GM19467 (cell line): ENCODE results near the gene PKP3.
"Not testable (repeated sequence)": the region's sequence is repeated elsewhere in the genome, so short reads cannot be mapped to it uniquely, and the experiment has no call there.

Experiments
- ATAC-seq: cut with Tn5 transposase; IDR thresholded peaks from one replicate; pipeline ENCODE4 v1.9.1; 2021; ENCODE audit warnings: mild to moderate bottlenecking, moderate library complexity; ENCODE audit not compliant: unreplicated experiment

PKP3 gene

DNA sequence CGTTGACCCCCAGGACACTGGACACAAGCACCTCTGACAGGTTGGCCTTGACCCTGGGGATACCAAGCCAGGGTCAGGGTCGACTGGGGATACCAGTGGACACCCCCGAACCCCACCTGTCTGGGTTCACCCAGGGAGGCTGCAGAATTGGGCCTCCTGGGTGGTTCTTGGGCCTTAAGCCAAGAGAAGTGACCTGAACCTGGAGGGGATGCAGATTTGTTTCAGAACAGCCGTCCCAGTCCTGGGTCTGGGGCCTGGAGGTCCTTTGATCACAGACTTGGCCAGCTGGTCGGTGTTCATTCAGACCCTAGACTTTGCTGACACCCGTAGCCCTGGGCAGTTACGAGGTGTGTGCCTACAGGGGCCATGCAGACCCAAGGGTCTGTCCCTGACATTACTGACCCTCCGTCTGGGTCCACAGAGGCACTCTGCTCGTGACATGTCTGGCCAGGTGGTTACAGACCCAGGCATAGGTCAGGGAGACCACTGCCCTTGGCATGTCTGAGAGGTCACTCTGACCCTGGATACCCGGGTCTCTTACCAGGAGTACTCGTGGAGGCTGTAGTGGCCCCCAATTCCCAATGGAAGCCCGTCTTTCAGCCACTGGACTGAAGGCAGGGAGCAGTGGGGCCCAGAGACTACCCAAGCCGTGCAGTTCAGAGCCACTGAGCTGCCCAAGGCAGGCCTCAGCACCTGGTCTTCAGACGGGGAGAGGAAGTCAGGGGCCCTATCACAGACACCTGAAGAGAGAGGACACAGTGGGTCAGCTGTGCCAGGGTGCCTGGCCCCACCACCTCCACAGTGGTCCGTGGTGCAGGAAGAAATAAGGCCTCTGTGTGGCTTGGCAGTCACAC, 14.4 kb downstream of the PKP3 start:
- ATAC-seq = no peak

DNA sequence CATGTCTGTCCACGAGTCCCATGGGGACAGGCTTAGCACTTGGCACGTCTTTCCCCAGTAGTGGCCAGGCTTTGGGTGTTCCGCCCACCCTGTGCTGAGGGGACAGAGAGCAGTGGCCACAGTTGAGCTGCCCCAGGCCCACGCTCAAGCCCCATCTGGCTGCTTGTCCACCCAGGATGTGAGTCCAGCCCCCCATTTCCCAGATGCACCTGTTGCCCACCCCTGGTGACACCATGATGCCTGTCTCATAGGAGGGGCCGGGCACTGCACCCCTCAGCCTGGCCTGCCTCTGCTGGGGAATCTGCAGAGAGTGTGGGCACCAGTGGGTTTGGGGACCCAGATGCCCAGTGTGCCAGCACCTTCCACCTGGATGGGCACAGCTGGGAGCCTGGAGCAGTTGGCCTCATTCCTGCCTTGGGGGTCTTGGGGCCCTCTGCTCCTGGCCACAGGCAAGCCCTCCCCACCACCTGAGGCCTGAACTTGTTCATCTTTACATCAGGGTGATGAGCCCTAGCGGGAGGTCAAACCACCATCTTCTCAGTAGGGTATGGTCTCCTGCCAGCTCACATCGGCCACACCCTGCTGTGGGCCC, 15.1 kb downstream of the PKP3 start:
- ATAC-seq = no peak

DNA sequence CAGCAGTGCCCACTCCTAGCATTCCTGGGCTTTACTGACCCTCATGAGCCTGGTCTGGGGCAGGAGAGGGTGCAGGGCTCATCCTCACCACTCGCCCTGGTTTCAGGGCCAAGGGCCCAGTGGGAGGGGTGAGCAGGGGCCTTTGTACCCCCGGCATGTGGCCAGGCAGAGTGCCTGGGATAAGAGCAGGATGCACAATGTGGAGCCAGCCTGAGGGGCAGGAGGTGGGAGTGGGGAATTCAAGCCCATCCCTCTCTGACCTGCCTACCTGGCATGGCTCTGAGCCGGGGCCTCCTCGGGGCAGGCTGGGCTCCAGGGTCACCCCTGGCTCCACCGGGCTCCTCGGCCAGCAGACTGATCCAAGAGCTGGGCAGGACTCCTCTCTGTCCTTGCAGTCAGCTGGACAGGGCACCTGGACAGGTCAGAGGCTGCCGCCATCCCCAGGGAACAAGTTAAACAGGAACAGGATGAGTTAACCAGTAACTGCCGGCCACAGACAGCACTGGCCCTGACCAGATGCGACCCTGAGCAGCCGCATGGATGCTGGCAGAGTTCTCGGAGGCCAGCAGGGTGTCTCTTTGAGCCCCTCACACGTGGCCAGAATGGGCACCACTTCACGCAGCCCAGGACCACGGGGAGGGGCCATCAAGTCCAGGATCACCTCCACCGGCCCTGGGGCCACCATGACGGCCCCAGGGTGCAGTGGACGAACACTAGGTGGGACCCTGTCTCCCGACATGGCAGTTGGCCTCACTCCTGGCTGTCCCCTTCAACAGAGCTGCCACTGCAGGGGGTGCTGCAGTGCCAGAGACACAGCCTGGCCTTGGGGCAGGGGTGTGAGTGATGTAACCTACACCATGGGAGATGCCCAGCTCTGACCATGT, 15.8 kb downstream of the PKP3 start:
- no peak for ATAC-seq

DNA sequence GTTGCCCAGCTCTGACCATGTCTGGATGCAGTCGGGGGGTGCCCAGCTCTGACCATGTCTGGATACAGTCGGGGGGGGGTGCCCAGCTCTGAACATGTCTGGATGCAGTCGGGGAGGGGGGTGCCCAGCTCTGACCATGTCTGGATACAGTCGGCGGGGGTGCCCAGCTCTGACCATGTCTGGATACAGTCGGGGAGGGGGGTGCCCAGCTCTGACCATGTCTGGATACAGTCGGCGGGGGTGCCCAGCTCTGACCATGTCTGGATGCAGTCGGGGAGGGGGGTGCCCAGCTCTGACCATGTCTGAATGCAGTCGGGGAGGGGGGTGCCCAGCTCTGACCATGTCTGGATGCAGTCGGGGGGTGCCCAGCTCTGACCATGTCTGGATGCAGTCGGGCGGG, 16.7 kb downstream of the PKP3 start:
- ATAC-seq = not testable (repeated sequence)

DNA sequence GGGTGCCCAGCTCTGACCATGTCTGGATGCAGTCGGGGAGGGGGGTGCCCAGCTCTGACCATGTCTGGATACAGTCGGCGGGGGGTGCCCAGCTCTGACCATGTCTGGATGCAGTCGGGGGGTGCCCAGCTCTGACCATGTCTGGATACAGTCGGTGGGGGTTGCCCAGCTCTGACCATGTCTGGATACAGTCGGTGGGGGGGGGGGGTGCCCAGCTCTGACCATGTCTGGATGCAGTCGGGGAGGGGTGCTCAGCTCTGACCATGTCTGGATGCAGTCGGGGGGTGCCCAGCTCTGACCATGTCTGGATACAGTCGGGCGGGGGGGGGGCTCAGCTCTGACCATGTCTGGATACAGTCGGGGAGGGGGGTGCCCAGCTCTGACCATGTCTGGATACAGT, 17.5 kb downstream of the PKP3 start:
- not testable (repeated sequence) for ATAC-seq

DNA sequence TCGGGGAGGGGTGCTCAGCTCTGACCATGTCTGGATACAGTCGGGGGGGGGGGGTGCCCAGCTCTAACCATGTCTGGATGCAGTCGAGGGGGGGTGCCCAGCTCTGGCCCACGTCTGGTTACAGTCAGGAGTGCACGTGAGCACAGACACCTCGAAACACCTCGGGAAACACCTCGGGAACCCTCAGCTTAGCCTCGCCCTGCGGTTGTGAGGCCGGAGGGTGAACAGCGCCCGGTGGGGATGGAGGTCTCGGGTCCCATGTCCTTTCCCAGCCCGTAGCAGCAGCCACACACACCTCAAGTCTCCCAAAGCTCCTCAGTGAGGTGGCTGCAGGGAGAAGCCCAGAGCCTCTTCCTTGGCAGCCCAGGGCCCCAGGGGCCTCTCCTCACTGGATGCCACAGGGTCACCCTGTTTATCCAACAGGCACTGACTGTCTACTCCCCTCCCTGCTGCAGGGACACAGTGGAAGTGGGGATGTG, 18.7 kb downstream of the PKP3 start:
- no peak for ATAC-seq

DNA sequence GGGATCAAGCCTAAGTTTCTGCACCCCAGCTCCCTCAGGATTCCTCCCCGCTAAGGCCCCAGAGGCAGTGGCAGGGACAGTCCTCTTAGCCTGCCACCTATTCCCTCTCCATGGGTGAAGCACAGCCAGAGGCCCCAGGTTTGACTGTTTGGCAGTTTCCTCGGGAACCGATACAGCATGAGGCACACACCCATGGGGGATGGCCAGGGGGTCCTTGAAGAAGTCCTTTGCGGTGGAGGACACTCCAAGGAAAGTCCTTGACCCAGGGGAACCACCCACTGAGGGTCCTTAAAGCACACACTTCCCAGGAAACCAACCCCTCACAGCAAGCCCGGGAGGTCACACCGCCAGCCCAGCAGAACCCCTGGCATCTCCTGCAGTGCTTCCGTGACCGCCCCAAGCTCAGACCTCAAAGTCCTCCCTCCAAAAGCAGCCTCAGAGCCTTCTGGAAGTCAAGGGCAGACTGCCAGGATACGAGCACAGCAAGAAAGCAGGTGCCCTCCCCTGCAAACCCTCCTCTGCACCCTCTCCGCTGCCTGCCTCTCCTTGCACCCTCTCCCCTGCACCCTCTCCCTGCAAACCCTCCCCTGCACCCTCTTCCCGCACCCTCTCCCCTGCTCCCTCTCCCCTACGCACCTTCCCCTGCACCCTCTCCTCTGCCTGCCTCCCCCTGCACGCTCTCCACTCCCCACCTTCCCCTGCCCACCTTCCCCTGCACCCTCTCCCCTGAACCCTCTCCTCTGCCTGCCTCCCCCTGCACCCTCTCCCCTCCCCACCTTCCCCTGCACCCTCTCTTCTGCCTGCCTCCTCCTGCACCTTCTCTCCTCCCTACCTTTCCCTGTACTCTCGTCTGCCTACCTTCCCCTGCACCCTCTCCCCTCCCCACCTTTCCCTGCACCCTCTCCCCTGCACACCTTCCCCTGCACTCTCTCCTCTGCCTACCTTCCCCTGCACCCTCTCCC, 19.4 kb downstream of the PKP3 start:
- no peak for ATAC-seq

DNA sequence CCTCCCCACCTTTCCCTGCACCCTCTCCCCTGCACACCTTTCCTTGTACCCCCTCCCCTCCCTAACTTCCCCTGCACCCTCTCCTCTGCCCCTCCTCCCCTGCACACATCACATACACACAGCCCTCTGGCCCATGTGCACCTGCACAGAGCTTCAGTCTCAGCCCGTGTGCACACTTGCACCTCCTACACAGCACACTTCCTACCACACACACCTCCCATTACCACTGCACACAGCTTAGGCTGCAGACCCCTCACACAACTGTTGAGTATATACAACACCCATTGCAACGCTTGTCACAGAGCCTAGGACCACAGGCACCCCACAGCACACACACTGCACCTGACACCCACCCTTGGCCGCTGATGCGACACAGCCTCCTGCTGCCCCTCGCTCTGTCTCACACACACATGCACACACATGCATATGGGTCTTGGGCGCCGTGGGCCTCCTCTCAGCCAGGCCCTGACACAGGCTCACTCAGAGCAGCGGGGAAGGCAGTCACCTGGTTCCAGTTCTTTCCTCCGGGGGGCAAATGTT, 20.4 kb downstream of the PKP3 start:
- ATAC-seq = no peak

DNA sequence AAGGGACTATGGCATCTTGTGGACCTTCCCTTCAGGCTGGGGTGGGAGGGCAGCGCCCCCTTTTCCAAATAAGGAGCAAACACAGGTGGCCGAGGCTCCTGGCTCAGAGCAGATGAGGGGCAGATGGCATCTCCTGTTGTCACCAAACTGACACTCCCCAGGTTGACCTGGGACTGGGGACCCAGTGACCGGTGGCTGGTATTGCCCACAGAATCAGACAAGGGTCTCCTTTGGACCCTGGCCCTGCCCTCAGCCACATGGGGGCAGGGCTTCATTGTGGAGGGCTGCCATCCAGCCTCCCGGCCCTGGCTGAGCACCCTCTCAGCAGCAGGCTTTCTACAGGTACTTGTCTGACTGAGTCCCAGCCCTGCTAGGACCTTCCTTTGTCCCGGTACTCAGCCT, 21.6 kb downstream of the PKP3 start:
- no peak for ATAC-seq

DNA sequence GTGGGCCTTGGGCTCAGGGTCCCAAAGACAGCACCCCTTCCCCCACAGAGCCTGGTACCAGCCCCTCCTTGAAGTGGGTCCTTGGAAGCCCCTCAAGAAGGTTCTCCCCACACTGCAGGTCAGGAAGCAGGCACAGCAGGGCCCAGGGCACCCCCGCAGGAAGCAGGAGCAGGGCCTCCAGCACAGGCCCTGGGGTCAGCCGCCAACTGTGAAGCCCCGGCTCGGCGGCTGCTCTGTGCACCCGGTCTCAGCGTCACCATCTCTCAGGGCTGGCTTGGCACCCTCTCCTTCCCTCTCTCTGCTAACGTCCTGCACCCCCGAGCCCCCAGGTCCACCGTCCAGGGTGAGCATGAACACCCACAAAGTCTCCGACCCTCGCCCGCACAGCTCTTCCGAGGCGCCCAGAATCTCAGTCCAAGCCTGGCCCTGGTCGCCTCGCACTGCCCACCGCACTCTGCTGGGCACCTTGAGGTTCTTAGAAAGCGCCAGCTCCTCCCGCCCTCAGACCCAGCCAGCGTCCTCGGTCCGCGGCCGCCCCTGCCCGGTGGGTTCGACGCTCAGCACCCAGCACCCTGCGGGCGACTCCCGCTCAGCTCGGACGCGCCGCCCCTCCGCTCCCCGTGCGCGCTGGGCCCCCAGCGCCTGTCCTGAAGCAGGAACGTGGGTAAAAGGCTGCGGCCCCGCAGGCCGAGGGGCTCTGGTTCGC, 22.2 kb downstream of the PKP3 start:
- ATAC-seq = no peak

DNA sequence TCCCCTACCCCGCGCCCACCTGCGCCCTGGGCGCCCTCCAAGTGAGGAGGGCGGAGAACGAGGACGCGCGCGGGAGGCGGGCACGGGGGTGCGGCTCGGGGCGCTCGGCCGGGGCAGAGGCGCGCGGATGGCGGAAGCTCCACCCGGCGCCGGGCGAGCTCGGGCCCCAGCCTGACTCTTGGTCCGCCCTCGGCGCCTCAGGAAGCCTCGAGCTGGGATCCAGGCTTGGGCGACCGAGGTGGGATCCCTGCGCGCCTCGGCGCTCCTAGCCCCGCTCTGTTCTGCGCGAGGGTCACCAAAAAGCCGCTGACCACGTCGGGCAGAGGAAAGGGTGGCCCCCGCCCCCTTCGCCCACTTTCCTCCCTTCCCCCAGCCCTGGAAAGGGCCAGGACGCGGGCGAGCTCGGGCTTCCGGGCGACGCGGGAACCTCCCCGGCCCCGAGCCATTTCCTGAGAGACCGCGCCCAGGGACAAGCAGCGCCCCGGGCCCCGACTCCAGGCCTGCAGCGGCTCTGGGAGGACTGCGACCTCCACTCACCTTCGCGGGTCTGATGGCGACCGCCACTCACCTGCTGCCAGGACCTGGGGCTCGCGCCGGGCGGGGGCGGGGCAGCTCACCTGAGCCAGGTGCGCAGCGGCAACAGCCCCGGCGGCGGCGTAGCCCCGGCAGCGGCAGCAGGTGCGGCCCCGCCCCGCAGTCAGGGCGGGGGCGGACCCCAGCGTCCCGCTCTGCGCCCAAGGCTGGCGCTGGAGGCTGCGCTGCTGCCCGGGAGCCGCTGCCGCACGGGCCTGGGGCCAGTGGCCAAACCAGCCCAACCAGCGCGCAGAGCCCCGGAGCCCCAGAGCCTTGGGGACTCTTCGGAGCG, 23.0 kb downstream of the PKP3 start:
- no peak for ATAC-seq

DNA sequence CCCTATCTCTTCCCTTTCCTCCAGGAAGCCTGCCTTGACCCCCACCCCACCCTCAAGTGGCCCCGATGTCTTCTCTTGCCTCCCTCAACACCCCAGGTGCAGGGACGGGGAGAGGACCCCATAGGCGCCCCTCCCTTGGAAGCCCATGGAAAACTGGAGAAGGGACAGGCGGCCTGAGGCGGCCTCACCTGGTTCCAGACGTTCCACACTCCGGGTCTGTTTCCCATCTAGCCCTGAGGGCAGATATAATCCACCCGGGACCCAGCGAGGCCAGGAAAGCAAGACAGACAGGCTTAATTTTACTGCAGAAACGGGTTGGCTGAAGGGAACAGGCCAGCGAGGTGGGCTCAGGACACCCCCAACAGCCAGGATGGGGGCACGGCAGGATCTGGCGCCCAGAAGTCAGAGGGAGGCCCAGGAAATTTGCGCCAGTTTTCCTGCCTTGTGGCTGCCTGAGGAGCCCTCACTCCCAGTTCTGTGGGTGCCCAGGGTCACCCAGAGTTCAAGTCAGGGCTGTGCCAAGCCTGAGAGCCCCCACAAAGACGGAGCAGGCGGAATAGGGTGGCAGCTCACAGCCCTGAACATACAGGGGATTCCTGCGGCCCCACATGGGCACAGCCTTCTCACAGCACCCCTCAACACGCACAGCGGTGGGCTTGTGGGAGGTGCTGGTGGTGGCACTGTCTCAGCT, 23.8 kb downstream of the PKP3 start:
- ATAC-seq = no peak

DNA sequence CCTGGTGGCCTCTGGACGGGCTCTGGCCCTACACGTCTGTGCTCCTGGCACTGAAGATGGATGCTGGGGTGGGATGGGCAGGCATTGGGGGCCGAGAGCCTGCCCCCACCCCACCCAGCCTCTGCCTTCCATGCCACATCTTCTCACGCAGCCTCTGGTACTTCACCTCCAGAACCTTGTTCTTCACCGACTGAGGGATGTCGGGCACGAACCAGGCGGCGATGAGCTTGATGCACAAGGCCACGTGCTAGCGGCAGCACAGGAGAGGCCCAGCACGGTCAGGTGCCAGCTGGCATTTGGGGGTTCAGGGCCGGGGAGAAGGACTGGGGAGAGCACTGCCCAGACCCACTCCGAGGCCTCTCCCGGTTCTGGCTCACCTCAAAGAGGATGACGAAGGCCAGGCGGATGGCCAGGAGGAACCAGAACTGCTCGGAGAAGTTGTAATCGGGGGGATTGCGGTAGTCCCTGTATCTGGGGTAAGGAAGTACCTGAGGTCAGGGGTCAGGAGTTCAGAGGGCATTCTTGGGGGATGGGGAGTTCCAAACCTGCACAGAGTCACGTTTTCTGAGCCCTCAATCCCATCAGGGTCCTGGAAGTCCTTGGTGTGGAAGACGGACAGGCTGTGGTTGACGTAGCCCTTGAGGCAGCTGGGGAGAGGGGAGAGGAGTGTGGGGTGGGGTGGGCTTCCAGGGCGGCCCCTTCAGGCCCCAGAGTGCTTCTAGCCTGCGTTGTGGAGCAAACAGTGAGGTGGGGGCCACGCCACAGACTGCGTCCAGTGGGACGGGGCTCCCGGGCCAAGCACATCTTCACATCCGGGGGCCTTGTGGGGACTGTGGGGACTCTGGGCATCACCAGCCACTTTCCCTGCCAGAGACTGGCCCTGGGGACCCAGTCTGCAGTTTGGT, 24.6 kb downstream of the PKP3 start:
- no peak for ATAC-seq

DNA sequence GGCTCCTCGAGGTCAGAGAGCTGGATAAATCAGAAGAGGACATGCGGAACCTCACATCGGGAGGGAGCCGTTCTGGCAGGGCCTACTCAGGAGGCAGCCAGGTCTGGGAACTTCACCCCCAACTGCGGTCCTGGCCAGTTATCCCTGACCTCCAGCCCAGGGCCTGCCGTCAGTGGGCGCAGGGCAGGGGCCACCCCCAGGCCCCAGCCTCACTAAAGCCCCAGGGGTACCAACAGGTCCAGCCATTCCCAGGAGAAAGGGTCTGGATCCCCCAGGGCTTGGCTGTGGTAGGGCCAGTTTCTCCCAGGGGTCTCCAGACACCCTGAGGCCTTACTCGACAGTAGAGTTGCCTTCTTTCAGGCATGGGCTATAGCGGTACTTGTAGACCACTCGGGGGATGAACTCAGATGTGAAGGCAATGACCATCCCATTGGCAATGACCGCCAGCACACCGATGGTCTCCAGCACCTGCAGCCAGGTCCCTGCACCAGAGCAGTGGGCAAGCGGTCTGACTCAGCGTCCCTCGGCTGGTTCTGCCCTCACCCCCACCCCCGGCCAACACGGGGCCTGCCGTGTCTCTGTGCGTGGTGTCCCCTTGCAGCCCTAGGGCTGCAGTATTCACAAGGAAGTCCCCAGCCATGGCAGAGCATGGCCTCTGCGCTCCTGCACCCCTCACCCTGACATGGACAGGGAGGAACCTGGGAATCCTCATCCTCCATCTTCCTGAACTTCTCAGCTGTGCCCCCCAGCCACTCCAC, 25.4 kb downstream of the PKP3 start:
- ATAC-seq = no peak

DNA sequence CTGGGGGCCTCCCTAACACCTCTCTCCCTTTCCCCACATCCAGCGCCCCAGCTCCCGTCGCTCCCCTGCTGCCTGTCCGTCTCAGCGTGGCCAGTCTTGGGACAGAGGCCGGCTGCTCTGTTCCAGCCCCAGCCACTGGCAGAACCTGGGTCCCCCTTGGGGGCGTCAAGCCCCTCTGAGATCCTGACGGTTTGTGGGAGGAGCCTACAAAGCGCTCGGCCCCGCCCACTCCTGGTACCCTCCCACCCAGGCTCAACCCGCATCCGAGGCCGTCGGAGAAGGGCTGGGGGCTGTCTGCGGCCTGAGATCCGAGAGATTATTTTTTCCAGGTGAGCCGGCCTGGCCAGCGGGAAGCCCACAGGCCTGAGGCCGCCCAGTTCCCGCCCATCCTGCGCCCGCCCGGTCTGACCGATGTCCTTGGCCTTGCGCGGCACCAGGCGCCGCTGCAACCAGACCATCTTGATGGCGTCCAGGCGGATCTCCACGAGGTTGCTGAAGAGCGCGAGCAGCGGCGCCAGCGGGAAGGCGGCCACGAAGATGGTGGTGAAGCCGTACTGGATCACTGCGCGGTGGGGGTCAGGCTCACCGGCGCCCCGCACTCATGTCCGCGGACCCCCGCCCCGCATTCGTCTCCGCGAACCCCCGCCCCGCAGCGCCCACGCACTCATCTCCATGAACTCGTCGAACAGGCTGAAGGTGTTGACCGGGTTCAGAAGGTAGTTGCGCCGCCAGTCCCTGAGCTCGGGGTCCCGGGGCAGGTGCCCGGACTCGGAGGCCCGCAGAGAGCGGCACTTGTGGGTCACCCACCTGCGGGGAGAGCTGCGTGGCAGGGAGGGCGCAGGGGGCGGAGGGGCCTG, 26.3 kb downstream of the PKP3 start:
- ATAC-seq = no peak
